SJCRH30 (cell line): ENCODE data around the gene SCYGR4. TPM values are rescaled to one million over a fixed set of nuclear protein-coding genes. Genes with fewer than 3 reads are reported as not detected.

Experiments used
- DNase-seq, 2 experiments: peaks; one replicate each; pipeline ENCODE4 v3.0.0-alpha.2; 2015 to 2020
- H3K27ac ChIP-seq: fragments of 250-450 bp; sonication (Bioruptor Pico); 2 replicates; pipeline ENCODE4 v1.5.1; 2020; ENCODE audit warnings: mild to moderate bottlenecking, moderate library complexity
- H3K27me3 ChIP-seq: fragments of 250-450 bp; sonication (Bioruptor Pico); 2 replicates; pipeline ENCODE4 v1.5.1; 2020; ENCODE audit warnings: mild to moderate bottlenecking, moderate library complexity
- H3K36me3 ChIP-seq: fragments of 250-450 bp; sonication (Bioruptor Pico); 2 replicates; pipeline ENCODE4 v1.5.1; 2020; ENCODE audit warnings: mild to moderate bottlenecking, moderate library complexity
- H3K4me1 ChIP-seq: fragments of 250-450 bp; sonication (Bioruptor Pico); 2 replicates; pipeline ENCODE4 v1.5.1; 2020; ENCODE audit warnings: mild to moderate bottlenecking, moderate library complexity
- H3K4me3 ChIP-seq: fragments of 250-450 bp; sonication (Bioruptor Pico); 2 replicates; pipeline ENCODE4 v1.5.1; 2020; ENCODE audit warnings: mild to moderate bottlenecking, moderate library complexity
- H3K9me3 ChIP-seq: fragments of 250-450 bp; sonication (Bioruptor Pico); replicated peaks from 2 replicates; pipeline ENCODE4 v1.5.1; 2020; ENCODE audit warnings: mild to moderate bottlenecking, moderate library complexity
- total RNA-seq: library from RNA; depleted of rRNA; stranded (reverse); fragments of >200 nt; shearing (Covaris generic); gene quantifications from 2 replicates; pipeline ENCODE4 v1.2.3, GENCODE V29; 2014

Gene SCYGR4
- total RNA-seq, 1 experiment from 2014 or later, result not detected

DNA sequence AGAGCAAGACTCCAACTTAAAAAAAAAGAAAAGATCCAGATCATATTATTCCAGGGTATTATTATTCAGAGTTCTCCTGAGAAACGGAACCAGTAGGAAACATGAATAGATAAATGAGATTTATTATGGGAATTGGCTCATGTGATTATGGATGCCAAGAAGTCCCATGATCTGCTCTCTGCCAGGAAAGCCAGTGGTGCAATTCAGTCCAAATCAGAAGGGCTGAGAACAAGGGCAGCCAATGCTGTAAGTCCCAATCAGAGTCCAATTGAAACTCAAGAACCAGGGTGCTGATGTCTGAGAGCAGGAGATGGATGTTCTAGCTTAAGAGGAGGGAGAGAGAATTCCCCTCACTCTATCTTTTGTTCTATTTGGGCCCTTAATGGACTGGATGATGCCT lies 10.8 kb upstream of the SCYGR4 start:
- Histone ChIP-seq H3K9me3 (no peaks in the 10 kb centered on the region), H3K36me3 (no peaks in the 10 kb centered on the region), H3K27ac (no peak overlapping the region), H3K4me1 (no peaks in the 10 kb centered on the region), H3K4me3 (no peak overlapping the region), H3K27me3 (no peaks in the 10 kb centered on the region)
- DNase-seq, result no peak

DNA sequence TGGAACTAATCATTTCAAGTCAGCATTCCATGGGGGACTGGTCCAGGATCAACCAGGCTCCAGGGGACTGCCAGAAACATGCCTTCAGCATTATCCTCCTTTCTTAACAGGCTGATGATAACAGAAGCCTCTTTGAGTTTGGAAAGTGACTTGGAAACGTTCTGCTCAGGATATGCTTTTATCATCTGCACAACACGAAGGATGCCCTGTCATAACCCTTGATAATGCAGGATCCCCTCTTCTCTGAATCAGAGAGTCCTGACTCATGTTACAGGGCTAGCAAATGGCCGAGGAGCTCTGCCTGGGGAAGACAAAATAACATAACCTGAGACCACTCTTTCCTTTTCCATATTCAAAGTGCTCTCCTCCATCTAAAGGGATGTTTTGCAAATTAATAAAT lies 9.4 kb upstream of the SCYGR4 start:
- no peaks in the 10 kb centered on the region for H3K4me1 ChIP-seq
- H3K4me3 ChIP-seq, result no peak overlapping the region
- H3K36me3 ChIP-seq, result no peaks in the 10 kb centered on the region
- DNase-seq, result no peak
- no peaks in the 10 kb centered on the region for H3K27me3 ChIP-seq
- H3K9me3 ChIP-seq, result no peaks in the 10 kb centered on the region
- no peak overlapping the region for H3K27ac ChIP-seq

DNA sequence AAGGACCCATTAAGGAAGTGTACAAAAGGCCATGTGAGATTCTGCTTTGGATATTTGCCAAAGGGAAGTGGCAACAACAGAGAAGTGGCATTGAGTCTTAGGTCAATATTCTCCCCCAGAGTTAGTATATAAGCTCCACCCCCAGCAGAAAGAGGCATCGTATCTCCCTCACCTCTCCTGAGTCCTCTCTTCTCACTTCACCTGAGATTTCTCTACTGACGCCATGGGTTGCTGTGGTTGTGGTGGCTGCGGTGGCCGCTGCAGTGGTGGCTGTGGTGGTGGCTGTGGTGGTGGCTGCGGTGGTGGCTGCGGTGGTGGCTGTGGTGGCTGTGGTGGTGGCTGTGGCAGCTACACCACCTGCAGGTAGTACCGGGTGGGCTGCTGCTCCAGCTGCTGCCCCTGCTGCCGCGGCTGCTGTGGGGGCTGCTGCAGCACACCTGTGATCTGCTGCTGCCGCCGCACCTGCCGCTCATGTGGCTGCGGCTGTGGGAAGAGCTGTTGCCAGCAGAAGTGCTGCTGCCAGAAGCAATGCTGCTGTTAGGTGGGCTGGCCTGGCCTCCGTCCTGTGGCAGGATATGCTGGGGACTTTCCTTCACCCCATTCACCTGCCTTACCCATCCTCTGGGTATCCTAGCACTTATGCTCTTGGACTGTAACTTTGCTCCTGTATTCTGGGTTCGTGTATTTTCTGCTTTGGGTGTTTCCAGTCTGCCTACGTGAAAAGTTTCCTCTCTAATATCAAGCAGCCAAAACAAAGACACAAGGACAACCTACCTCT lies 8.5 kb upstream of the SCYGR4 start:
- Histone ChIP-seq H3K27ac (no peak overlapping the region), H3K4me3 (no peak overlapping the region), H3K36me3 (no peaks in the 10 kb centered on the region), H3K4me1 (no peaks in the 10 kb centered on the region), H3K27me3 (no peaks in the 10 kb centered on the region), H3K9me3 (no peaks in the 10 kb centered on the region)
- no peak for DNase-seq

DNA sequence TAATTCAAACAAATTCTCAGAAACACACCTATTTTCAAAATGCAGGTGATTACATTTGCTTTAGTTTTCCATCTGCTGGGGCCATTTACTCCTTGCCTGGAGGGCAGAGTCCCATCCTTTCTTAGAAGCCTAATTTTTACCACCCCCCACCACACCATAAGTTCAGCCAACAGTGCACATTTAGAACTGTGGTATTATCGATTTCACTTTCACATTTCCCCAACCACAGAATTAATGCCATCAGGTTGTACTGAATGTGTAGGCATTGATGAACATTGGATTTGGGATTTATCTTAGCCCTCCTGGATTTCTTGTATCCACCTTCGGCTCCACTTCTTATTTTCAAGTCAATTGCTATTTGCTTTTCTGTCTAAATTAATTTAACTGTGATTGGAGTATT lies 7.2 kb upstream of the SCYGR4 start:
- no peaks in the 10 kb centered on the region for H3K36me3 ChIP-seq
- no peaks in the 10 kb centered on the region for H3K9me3 ChIP-seq

DNA sequence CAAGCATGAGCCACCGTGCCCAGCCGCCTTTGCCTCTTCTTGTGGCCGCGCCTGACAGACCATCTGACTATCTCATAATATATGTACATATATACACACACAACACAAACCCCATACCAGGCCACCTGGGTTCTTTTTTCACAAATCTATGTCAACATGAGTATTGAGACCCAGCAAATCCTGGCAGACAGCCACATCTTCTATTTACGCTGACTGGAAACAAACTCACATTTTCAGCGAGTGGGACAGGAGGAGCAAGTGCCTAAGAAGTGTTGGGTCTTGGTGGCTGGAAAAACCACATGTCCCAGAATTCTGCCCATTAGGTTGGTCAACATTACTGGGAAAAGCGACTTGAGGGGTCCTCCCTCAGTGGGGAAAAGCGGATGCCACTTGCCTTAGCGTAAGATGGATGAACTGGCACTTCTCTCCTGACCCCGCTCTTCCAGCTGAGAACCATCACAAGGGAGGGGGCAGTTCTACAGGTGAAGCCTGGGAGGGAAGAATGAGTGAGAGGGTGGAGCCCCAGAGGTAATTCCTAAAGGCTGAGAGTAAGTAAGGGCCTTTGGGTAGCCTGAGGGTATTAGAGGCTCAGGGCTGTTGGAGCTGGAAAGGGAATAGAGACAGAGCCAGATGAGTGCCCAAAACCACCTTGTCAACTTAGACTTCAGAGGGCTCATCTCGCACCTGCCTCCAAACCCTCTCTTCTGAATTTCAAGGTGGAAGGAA lies 4.6 kb upstream of the SCYGR4 start:
- peaks cover 8% of the 10 kb centered on the region; the same call in 1 of the 2 replicates for H3K27me3 ChIP-seq
- H3K9me3 ChIP-seq, result no peaks in the 10 kb centered on the region
- H3K36me3 ChIP-seq, result no peaks in the 10 kb centered on the region
- no peaks in the 10 kb centered on the region for H3K4me1 ChIP-seq
- H3K4me3 ChIP-seq, result no peak overlapping the region
- no peak for DNase-seq
- H3K27ac ChIP-seq, result no peak overlapping the region

More for the DNA sequence above, 7.2 kb upstream of the SCYGR4 start:
- H3K4me3 ChIP-seq, result no peak overlapping the region
- no peak for DNase-seq
- H3K4me1 ChIP-seq, result no peaks in the 10 kb centered on the region
- no peaks in the 10 kb centered on the region for H3K27me3 ChIP-seq
- H3K27ac ChIP-seq, result no peak overlapping the region

DNA sequence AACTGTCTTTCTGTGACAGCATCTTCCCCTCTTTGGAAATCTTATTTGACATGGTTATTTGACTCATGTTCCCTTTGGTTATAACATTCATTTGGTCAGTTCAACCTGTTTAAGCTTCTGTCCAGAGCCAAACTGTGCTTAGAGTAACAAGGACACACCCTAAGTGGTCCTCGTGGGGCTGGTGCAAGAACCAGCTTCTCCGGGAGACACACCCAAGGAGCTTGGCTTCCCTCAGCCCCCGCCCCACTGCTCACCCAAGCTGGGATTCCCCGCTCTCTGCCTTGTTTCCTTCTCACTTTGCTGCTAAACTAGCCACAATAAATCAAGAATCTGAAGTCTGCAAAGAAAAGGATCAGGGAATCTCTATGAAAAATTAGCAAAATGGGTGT lies 4.0 kb upstream of the SCYGR4 start:
- no peak for DNase-seq
- H3K9me3 ChIP-seq, result no peaks in the 10 kb centered on the region

DNA sequence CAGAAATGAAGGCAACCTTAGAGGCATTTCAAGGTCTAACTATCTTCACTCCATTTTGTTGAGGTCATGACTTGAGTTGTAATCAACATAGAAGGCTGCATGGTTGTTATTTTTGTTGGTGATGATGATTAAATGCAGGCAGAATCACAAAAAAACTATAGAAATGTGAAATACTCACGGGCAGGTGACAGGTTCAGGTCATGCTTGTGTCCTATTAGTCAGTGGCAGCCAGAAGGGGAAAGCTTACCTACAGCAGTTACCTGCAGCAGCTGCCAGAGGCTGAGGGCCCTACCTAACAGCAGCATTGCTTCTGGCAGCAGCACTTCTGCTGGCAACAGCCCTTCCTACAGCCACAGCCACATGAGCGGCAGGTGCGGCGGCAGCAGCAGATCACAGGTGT lies 3.1 kb upstream of the SCYGR4 start:
- no peak overlapping the region for H3K27ac ChIP-seq
- DNase-seq, result no peak
- no peak overlapping the region for H3K4me3 ChIP-seq
- H3K9me3 ChIP-seq, result no peaks in the 10 kb centered on the region
- no peaks in the 10 kb centered on the region for H3K36me3 ChIP-seq
- H3K27me3 ChIP-seq, result peaks cover 8% of the 10 kb centered on the region; the same call in 1 of the 2 replicates
- no peaks in the 10 kb centered on the region for H3K4me1 ChIP-seq

More for the DNA sequence above, 4.0 kb upstream of the SCYGR4 start:
- Histone ChIP-seq H3K4me1 (no peaks in the 10 kb centered on the region), H3K27ac (no peak overlapping the region), H3K4me3 (no peak overlapping the region), H3K27me3 (peaks cover 8% of the 10 kb centered on the region; the same call in 1 of the 2 replicates), H3K36me3 (no peaks in the 10 kb centered on the region)

DNA sequence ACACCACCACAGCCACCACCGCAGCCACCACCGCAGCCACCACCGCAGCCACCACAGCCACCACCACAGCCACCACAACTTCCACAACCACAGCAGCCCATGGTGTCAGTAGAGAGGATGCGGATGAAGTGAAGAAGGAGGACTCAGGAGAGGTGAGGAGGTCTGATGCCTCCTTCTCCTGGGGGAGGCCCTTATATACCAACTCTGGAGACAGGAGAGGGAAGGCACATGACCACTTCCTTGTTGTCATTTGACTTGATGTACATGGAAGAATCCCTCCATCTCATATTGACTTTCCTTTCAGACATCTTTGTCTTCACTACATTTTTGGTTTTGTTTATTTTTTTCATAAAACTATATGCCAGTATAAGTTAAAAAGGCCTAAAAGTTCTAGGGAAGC lies 2.6 kb upstream of the SCYGR4 start, which contains the start of gene SCYGR3:
Gene SCYGR3, minus strand, starts transcription at position 101 of the 400 bp plus-strand sequence. Its CDS starts 0 bp downstream, at position 101.
- Histone ChIP-seq H3K36me3 (no peaks in the 10 kb centered on the region), H3K27ac (no peak within 1 kb of the TSS), H3K27me3 (peaks cover 8% of the 10 kb centered on the region; the same call in 1 of the 2 replicates), H3K4me1 (no peaks in the 10 kb centered on the region), H3K9me3 (no peaks in the 10 kb centered on the region), H3K4me3 (no peak within 1 kb of the TSS)
- no peak for DNase-seq

DNA sequence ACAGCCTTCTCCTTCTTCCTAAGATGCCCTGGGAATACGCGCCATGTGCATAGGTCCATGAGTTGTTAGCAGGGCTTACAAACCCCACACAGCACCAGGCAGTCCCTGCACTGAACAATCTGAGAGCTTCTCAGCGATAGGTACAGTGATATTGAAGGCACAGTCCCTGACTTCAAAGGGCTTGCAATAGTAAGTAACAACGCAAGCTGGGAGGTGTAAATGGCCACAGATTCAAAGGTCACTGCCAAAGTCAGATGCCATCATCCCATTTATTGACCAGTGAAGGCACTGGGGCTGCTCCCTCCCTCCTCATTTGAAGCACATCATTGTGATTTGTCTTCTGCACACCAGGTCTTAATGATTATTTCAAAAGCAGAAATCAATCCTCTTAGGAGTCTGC lies 2.1 kb upstream of the SCYGR4 start:
- H3K4me3 ChIP-seq, result no peak overlapping the region
- no peaks in the 10 kb centered on the region for H3K4me1 ChIP-seq
- peaks cover 8% of the 10 kb centered on the region; the same call in 1 of the 2 replicates for H3K27me3 ChIP-seq
- DNase-seq, result no peak
- H3K36me3 ChIP-seq, result no peaks in the 10 kb centered on the region
- no peaks in the 10 kb centered on the region for H3K9me3 ChIP-seq
- no peak overlapping the region for H3K27ac ChIP-seq

DNA sequence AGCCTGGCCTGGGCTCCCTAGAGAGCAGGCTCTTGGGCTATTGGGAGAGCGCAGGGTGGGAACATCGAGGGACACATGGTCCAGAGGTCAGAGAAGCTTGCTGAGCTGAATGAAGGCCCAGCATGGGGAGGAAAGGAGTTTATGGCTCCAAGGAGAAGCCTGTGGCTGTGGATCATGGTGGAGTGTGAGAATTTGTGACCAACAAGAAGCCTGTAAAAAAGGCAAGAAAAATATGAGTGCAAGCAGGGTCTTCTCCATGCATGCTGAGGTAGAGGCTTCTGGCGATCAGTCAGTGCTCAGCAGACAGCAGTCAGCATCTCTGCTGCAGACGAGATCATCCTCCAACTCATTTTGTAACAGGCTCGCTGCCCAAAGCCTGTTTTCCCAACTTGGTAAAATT lies 1.4 kb upstream of the SCYGR4 start:
- no peak for DNase-seq

DNA sequence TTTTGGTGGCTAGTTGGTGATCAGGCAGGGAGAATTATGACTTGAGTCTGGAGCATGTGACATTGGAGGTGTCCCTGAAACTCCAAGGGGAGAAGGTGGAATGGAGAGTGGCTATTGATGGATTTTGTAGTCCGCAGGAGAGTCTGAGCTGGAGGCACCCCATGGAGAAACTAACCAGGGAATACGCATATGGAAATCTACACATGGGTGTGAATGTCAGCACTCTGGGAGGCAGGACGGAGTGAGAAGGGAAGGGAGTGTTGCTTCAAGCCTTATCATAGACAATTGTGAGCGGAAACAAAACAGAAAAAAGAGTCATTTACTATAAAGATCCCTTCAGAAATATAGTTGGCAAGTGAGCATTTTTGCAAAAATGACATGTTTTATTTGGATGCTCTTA lies 667 bp upstream of the SCYGR4 start:
- peaks cover 11% of the 10 kb centered on the region; the same call in 1 of the 2 replicates for H3K27me3 ChIP-seq
- no peaks in the 10 kb centered on the region for H3K4me1 ChIP-seq
- DNase-seq, result no peak
- H3K4me3 ChIP-seq, result no peak overlapping the region
- H3K36me3 ChIP-seq, result no peaks in the 10 kb centered on the region
- no peak overlapping the region for H3K27ac ChIP-seq
- H3K9me3 ChIP-seq, result no peaks in the 10 kb centered on the region

More for the DNA sequence above, 1.4 kb upstream of the SCYGR4 start:
- peaks cover 8% of the 10 kb centered on the region; the same call in 1 of the 2 replicates for H3K27me3 ChIP-seq
- H3K27ac ChIP-seq, result no peak overlapping the region
- H3K4me1 ChIP-seq, result no peaks in the 10 kb centered on the region
- H3K36me3 ChIP-seq, result no peaks in the 10 kb centered on the region
- no peaks in the 10 kb centered on the region for H3K9me3 ChIP-seq
- no peak overlapping the region for H3K4me3 ChIP-seq

DNA sequence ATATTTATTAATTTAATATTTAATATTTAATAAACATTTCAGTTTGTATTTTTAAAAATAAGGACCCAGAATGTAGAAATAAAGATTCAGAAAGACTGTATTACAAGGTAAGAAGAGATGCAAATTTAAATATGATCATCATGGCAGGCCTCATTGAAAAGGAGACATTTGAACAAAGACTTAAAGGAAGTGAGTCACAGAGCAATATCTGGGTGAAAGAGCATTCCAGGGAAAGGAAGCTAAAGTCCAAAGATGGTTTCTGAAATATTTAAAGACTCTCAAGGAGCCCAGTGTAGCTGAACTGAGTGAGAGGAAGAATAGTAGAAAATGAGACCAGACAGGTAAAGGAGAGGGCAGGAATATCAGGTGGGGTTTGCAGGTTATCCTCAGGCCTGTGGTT lies 5.9 kb downstream of the SCYGR4 start:
- Histone ChIP-seq H3K36me3 (no peaks in the 10 kb centered on the region), H3K27ac (no peak overlapping the region), H3K9me3 (no peaks in the 10 kb centered on the region), H3K4me1 (no peaks in the 10 kb centered on the region), H3K27me3 (peaks cover 3% of the 10 kb centered on the region), H3K4me3 (no peak overlapping the region)
- no peak for DNase-seq

DNA sequence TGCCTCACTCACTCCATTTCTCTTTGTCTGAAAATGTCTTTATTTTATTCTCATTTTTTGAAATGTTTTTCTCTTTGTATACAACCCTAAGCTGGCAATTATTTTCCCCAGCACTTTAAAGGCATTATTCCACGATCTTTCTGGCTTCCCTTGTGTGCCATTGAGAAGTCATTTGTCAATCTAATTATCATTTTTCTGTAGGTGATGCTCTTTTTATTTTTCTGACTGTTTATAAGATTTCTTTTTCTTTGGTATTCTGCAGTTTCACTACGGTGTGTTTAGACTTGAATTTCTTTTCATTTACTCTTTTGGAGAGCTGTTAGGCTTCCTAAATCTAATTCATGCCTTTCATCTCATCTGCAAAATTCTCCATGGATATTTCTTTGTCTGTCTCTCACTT lies 8.1 kb downstream of the SCYGR4 start:
- DNase-seq, result no peak
- Histone ChIP-seq H3K36me3 (no peaks in the 10 kb centered on the region), H3K9me3 (no peaks in the 10 kb centered on the region), H3K4me1 (no peaks in the 10 kb centered on the region), H3K4me3 (no peak overlapping the region), H3K27me3 (peaks cover 3% of the 10 kb centered on the region), H3K27ac (no peak overlapping the region)

DNA sequence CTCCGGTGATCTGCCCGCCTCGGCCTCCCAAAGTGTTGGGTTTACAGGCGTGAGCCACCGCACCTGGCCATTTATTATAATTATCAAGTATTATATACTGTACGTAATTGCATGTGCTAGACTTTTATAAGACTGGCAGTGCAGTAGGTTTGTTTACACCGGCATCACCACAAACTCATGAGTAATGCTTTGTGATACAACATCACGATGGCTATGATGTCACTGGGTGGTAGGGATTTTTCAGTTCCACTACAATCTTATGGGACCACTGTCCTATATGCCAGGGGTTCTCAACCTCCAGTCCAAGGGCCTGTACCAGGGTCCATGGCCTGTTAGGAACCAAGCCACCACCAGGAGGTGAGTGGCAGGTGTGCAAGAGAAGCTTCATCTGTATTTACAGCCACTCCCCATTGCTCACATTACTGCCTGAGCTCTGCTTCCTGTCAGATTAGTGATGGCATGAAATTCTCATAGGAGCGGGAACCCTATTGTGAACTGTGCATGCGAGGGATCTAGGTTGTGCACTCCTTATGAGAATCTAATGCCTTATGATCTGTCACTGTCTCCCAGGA lies 9.4 kb downstream of the SCYGR4 start:
- no peak for DNase-seq
- no peaks in the 10 kb centered on the region for H3K36me3 ChIP-seq
- no peaks in the 10 kb centered on the region for H3K9me3 ChIP-seq
- H3K27me3 ChIP-seq, result no peaks in the 10 kb centered on the region; the same call in none of the 2 replicates
- H3K4me1 ChIP-seq, result no peaks in the 10 kb centered on the region
- no peak overlapping the region for H3K4me3 ChIP-seq
- no peak overlapping the region for H3K27ac ChIP-seq

DNA sequence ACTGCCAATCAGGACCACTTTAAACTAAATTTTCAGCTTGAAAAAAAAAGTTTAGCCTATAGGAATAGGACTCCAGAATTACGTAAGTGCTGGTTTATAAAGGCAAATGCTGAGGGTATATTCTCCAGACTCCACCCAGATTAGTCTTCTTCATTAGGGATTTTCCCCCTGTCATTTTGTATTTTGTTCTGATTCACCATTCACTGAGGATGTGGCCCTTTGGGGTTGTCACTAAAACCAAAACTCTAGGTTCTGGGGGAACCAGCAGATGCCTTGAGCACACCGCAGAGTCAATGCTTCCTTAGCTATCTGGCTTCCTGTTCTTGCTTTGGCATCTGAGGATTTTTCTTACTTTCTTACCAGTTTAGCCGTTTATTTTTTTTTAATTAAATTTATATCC lies 10.5 kb downstream of the SCYGR4 start:
- Histone ChIP-seq H3K27ac (no peak overlapping the region), H3K9me3 (no peaks in the 10 kb centered on the region), H3K36me3 (no peaks in the 10 kb centered on the region), H3K27me3 (no peaks in the 10 kb centered on the region; the same call in none of the 2 replicates), H3K4me3 (no peak overlapping the region), H3K4me1 (no peaks in the 10 kb centered on the region)
- no peak for DNase-seq
